K562 (cell line): ENCODE results near the gene CAPN3. TPM values are rescaled to one million over a fixed set of nuclear protein-coding genes. Genes with fewer than 3 reads are reported as not detected.

Experiments
- ATAC-seq: fragments of 200-7000 bp; cut with Tn5 transposase; 3 replicates; pipeline ENCODE4 v1.9.1; 2020; ENCODE audit warnings: moderate library complexity
- BruUV-seq: library from RNA; stranded (reverse); fragments of 400-500 nt; replicated peaks from 2 replicates; lab custom pipeline; 2021; lab: Mats Ljungman, UMichigan
- CTCF ChIA-PET: fragments of 300-600 bp; formaldehyde crosslinking; extraction: SDS; loops from one replicate; lab custom pipeline; 2021; ENCODE audit warnings: low intra/inter-chr PET ratio; lab: Yijun Ruan, JAX
- POLR2A ChIA-PET: fragments of 300-600, 350-650 bp; sonication (Branson Sonifier 250); formaldehyde crosslinking; extraction: SDS; loops from one replicate; lab custom pipeline; 2021; ENCODE audit warnings: antibody characterized with exemption, inconsistent platforms; lab: Yijun Ruan, JAX
- DNase-seq, 4 experiments: peaks; one replicate each; pipeline versions ENCODE4 v3.0.0 to v3.0.0-alpha.2; 2011 to 2018; ENCODE audit warnings: low spot score in 3 of 4, mixed read lengths in 3 of 4; ENCODE audit errors: extremely low read depth in 1 of 4
- FAIRE-seq: peaks from 2 replicates; lab custom pipeline; 2011; peaks lifted over from hg19 to GRCh38; lab: Jason Lieb, UNC
- H2AFZ ChIP-seq: 2 replicates; pipeline ENCODE4 v1.6.0; 2011; ENCODE audit warnings: low read depth, low read length, control low read depth, inconsistent platforms
- H3K27ac ChIP-seq: fragments of 200-600 bp; 3 replicates; pipeline ENCODE4 v1.8.0; 2011; ENCODE audit warnings: low read depth, mild to moderate bottlenecking, control low read depth, inconsistent platforms, low read length, moderate library complexity, mixed read lengths; ENCODE audit errors: extremely low read depth
- H3K27me3 ChIP-seq, 2 experiments: fragments of 300-600 bp in 1 of 2; 2 replicates in 1 of 2; 3 replicates in 1 of 2; pipeline versions ENCODE4 v1.6.0 to v1.8.0; 2011; ENCODE audit warnings: inconsistent platforms in 2 of 2, low read length in 2 of 2, mild to moderate bottlenecking in 1 of 2, mixed read lengths in 1 of 2, moderate library complexity in 1 of 2; ENCODE audit not compliant: control insufficient read depth in 2 of 2, insufficient read depth in 2 of 2
- H3K36me3 ChIP-seq: fragments of 300-600 bp; 3 replicates; pipeline ENCODE4 v1.8.0; 2011; ENCODE audit warnings: mild to moderate bottlenecking, low read length, inconsistent platforms; ENCODE audit not compliant: control insufficient read depth, insufficient read depth
- H3K4me1 ChIP-seq, 2 experiments: fragments of 200-600 bp in 1 of 2; replicated peaks in 1 of 2; 2 replicates in 1 of 2; 3 replicates in 1 of 2; pipeline versions ENCODE4 v1.5.1 to v1.8.0; 2011; ENCODE audit warnings: inconsistent platforms in 2 of 2, low read length in 2 of 2, mild to moderate bottlenecking in 1 of 2, mixed read lengths in 1 of 2, moderate library complexity in 1 of 2; ENCODE audit not compliant: control insufficient read depth in 2 of 2, insufficient read depth in 2 of 2
- H3K4me2 ChIP-seq: 2 replicates; pipeline ENCODE4 v1.6.1; 2011; ENCODE audit warnings: low read length, control low read depth, inconsistent platforms, mixed read lengths; ENCODE audit not compliant: insufficient read depth
- H3K4me3 ChIP-seq: fragments of 200-600 bp; sonication (generic), shearing (Covaris generic); 2 replicates; pipeline ENCODE4 v1.5.1; 2016; ENCODE audit warnings: control low read depth, inconsistent platforms
- H3K79me2 ChIP-seq: fragments of 200-600 bp; 3 replicates; pipeline ENCODE4 v1.8.0; 2011; ENCODE audit warnings: low read length, inconsistent platforms; ENCODE audit not compliant: control insufficient read depth, insufficient read depth
- H3K9ac ChIP-seq, 2 experiments: 2 replicates each; pipeline versions ENCODE4 v1.6.0 to v1.6.1; 2011; ENCODE audit warnings: low read depth in 2 of 2, low read length in 2 of 2, control low read depth in 1 of 2, inconsistent platforms in 1 of 2, mild to moderate bottlenecking in 1 of 2, mixed read lengths in 1 of 2; ENCODE audit not compliant: insufficient read depth in 1 of 2
- H3K9me1 ChIP-seq: one replicate; pipeline ENCODE4 v1.6.0; 2011; ENCODE audit warnings: inconsistent platforms, mild to moderate bottlenecking, low read length, moderate library complexity; ENCODE audit not compliant: control insufficient read depth, insufficient read depth
- H3K9me3 ChIP-seq: replicated peaks from 2 replicates; pipeline ENCODE4 v1.5.1; 2011; ENCODE audit warnings: low read depth, low read length, inconsistent platforms; ENCODE audit not compliant: control insufficient read depth, insufficient read depth
- H4K20me1 ChIP-seq: replicated peaks from 2 replicates; pipeline ENCODE4 v1.6.1; 2011; ENCODE audit warnings: low read length, inconsistent platforms, mixed read lengths; ENCODE audit not compliant: control insufficient read depth, insufficient read depth
- BRF1 ChIP-seq: IDR thresholded peaks from 3 replicates; pipeline ENCODE4 v1.6.1; 2011; ENCODE audit warnings: borderline replicate concordance, mild to moderate bottlenecking; ENCODE audit not compliant: insufficient read length; ENCODE audit errors: extremely low read depth
- CREB3 ChIP-seq: fragments of 450-650 bp; conservative IDR thresholded peaks from 2 replicates; pipeline ENCODE4 v1.6.1; 2016; ENCODE audit warnings: missing genetic modification characterization, low read depth, mild to moderate bottlenecking, missing compliant biosample characterization, moderate library complexity
- HNRNPH1 ChIP-seq: fragments of 200-400 bp; formaldehyde crosslinking; optimal IDR thresholded peaks from 2 replicates; pipeline ENCODE3; 2017; ENCODE audit warnings: low read depth, mild to moderate bottlenecking, low read length, moderate library complexity
- MED1 ChIP-seq: sonication (generic); formaldehyde crosslinking; IDR thresholded peaks from 2 replicates; pipeline ENCODE4 v1.8.1; 2023; ENCODE audit warnings: missing genetic modification reagents, borderline replicate concordance
- NCOA6 ChIP-seq: fragments of 450-650 bp; IDR thresholded peaks from 2 replicates; pipeline ENCODE4 v1.6.1; 2017; ENCODE audit warnings: mild to moderate bottlenecking
- NUFIP1 ChIP-seq: fragments of 450-650 bp; IDR thresholded peaks from 2 replicates; pipeline ENCODE4 v1.6.1; 2018; ENCODE audit not compliant: partially characterized antibody
- PREB ChIP-seq: sonication (generic); formaldehyde crosslinking; IDR thresholded peaks from 2 replicates; pipeline ENCODE4 v1.8.1; 2023; ENCODE audit warnings: mild to moderate bottlenecking, missing genetic modification reagents
- SIRT6 ChIP-seq: IDR thresholded peaks from one replicate; pipeline ENCODE4 v1.6.1; 2012; ENCODE audit warnings: low read depth, mild to moderate bottlenecking, control low read depth, inconsistent platforms, low read length, moderate library complexity
- SIX5 ChIP-seq, 2 experiments: IDR thresholded peaks; 2 replicates each; pipeline ENCODE4 v1.6.1; 2011; ENCODE audit warnings: low read length in 2 of 2, borderline replicate concordance in 1 of 2, low read depth in 1 of 2, mild to moderate bottlenecking in 1 of 2, moderate library complexity in 1 of 2; ENCODE audit not compliant: insufficient read depth in 1 of 2
- SMC3 ChIP-seq: conservative IDR thresholded peaks from 2 replicates; pipeline ENCODE4 v1.6.1; 2011; ENCODE audit warnings: low read depth, low read length, improper control_type of control experiment; ENCODE audit not compliant: insufficient read depth
- TEAD4 ChIP-seq, 2 experiments: sonication (generic) in 1 of 2; formaldehyde crosslinking in 1 of 2; IDR thresholded peaks; 2 replicates each; pipeline versions ENCODE4 v1.6.1 to v1.8.0; 2012 to 2022; ENCODE audit warnings: borderline replicate concordance in 1 of 2, inconsistent platforms in 1 of 2, low read length in 1 of 2, mild to moderate bottlenecking in 1 of 2, missing genetic modification reagents in 1 of 2
- ZNF121 ChIP-seq: sonication (generic); formaldehyde crosslinking; conservative IDR thresholded peaks from 2 replicates; pipeline ENCODE4 v1.8.0; 2022; ENCODE audit warnings: missing genetic modification reagents
- ZNF232 ChIP-seq: sonication (generic); formaldehyde crosslinking; IDR thresholded peaks from 2 replicates; pipeline ENCODE4 v1.8.0; 2022; ENCODE audit warnings: mild to moderate bottlenecking, missing genetic modification reagents
- ZNF655 ChIP-seq: fragments of 250-450 bp; sonication (Bioruptor Pico); IDR thresholded peaks from 2 replicates; pipeline ENCODE4 v1.5.0; 2021
- WGBS: fragments of 100-300 bp; shearing (Covaris generic); methylation state at CpG from one replicate; pipeline ENCODE4 v1.1.6; 2016; ENCODE audit warnings: low coverage, mixed read lengths; ENCODE audit not compliant: insufficient coverage; ENCODE audit errors: missing lambda C conversion rate; 5-methylcytosine and 5-hydroxymethylcytosine counted together
- in situ Hi-C: fragments of 300-500 bp; cut with MboI; formaldehyde crosslinking; loops from 4 replicates; pipeline ENCODE4 v1.15.0; 2018; ENCODE audit warnings: inconsistent platforms, mixed read lengths
- intact Hi-C: fragments of 100-400 bp; cut with micrococcal nuclease; formaldehyde crosslinking; loops from 2 replicates; pipeline ENCODE4 v1.14.2; 2022
- polyA plus RNA-seq, 8 experiments: library from polyadenylated mRNA; depleted of rRNA in 4 of 8; stranded (reverse) in 5 of 8; unstranded in 3 of 8; fragments of >200 nt; fragmentation: Nextera tagmentation in 2 of 8; fragmentation: Illumina TruSeq in 1 of 8; extraction: Ambion mirVana in 2 of 8; extraction: Trizol in 1 of 8; gene quantifications; 2 replicates each; pipeline versions ENCODE4 v1.2.1 to v1.2.3, GENCODE V29; 2011 to 2014; ENCODE audit warnings: inconsistent platforms in 1 of 8, missing spikeins in 1 of 8
- total RNA-seq, 7 experiments: library from RNA; depleted of rRNA in 6 of 7; stranded (reverse); fragments of >200 nt in 6 of 7; fragmentation: Illumina TruSeq in 2 of 7; extraction: Trizol in 2 of 7; gene quantifications; 2 replicates each; pipeline versions ENCODE4 v1.2.1 to v1.2.3, GENCODE V29; 2011 to 2021; ENCODE audit warnings: low replicate concordance in 1 of 7
- TF ChIP-seq, protein P1 (sequence below): sonication (generic); formaldehyde crosslinking; IDR thresholded peaks from 2 replicates; pipeline ENCODE4 v1.5.0; 2020; ENCODE audit warnings: missing genetic modification reagents

Gene CAPN3
- total and polyA plus RNA-seq, 9 of the 15 experiments (the other 6 are each of a cell fraction or from before 2014, with no cell fraction given) = 0.03 to 0.34 (median 0.20) TPM; not detected in 2

GRCh38 chr15:42408178-42408577 is 48.9 kb downstream of the CAPN3 start:
- BruUV-seq = no TSS peak
- intact Hi-C loops = no loop called here
- CTCF ChIA-PET = no interaction called here

More at GRCh38 chr15:42408178-42408577, 48.9 kb downstream of the CAPN3 start:
- FAIRE-seq = no peak
- WGBS = 39% methylated on average over 4 of the region's 4 CpGs
- DNase-seq = no peak
- Histone ChIP-seq H3K4me3 (no peak overlapping the region), H3K9me3 (no peaks in the 10 kb centered on the region), H3K9me1 (no peaks in the 10 kb centered on the region), H3K36me3 (peaks cover 7% of the 10 kb centered on the region; the same call in 1 of the 3 replicates), H2AFZ (no peak overlapping the region), H3K4me2 (no peak overlapping the region), H3K4me1 (peaks cover 0 to 6% of the 10 kb centered on the region in 2 experiments; a peak in 2 of 5 replicates), H3K27ac (no peak overlapping the region), H3K9ac (peak overlapping the region in 1 of 2 experiments; percentile 30; a peak in 1 of 4 replicates), H3K79me2 (no peaks in the 10 kb centered on the region), H4K20me1 (peaks cover 7% of the 10 kb centered on the region; the same call in 1 of the 2 replicates), H3K27me3 (peaks cover 0 to 6% of the 10 kb centered on the region in 2 experiments; a peak in 1 of 5 replicates)
- no peak for ATAC-seq
- POLR2A ChIA-PET = interaction anchor here (0.6 to 1.1 kb wide), 4 partner anchors 8 to 69 kb away, joined by 3 to 7 read pairs (median 3); no protein-coding TSS in a partner anchor
- in situ Hi-C loops = no loop called here
- TF ChIP-seq BRF1 = no peak
- no peak for TF ChIP-seq MED1
- TF ChIP-seq ZNF655 (CRISPR knock-in tag) = no peak
- no peak for TF ChIP-seq SIRT6
- no peak for TF ChIP-seq TEAD4 (IDR thresholded peaks at IDR 0.05; ENCODE audit: low read length)
- TF ChIP-seq TEAD4 (CRISPR knock-in tag; IDR thresholded peaks at IDR 0.05; ENCODE audit: borderline replicate concordance) = no peak
- no peak for TF ChIP-seq HNRNPH1
- TF ChIP-seq ZNF232 (CRISPR knock-in tag) = no peak
- TF ChIP-seq CREB3 (tag) = no peak
- TF ChIP-seq ZNF121 (CRISPR knock-in tag) = no peak
- no peak for TF ChIP-seq SIX5 (IDR thresholded peaks at IDR 0.05; ENCODE audit: borderline replicate concordance in 1 of 2, insufficient read depth in 1 of 2, low read depth in 1 of 2, low read length in 2 of 2)
- TF ChIP-seq PREB (CRISPR knock-in tag) = no peak
- no peak for TF ChIP-seq NUFIP1
- TF ChIP-seq SMC3 = no peak
- TF ChIP-seq, protein P1, sequence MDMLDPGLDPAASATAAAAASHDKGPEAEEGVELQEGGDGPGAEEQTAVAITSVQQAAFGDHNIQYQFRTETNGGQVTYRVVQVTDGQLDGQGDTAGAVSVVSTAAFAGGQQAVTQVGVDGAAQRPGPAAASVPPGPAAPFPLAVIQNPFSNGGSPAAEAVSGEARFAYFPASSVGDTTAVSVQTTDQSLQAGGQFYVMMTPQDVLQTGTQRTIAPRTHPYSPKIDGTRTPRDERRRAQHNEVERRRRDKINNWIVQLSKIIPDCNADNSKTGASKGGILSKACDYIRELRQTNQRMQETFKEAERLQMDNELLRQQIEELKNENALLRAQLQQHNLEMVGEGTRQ (CRISPR knock-in tag) = no peak
- no peak for TF ChIP-seq NCOA6
